Colonic mucosa (tissue), 4 donors: ENCODE data around the gene ZNF451. TPM values are rescaled to one million over a fixed set of nuclear protein-coding genes. Genes with fewer than 3 reads are reported as not detected.
A peak's percentile ranks its signal among the peaks of the same experiment; 100 is the strongest.
"Not testable (repeated sequence)": the region's sequence is repeated elsewhere in the genome, so short reads cannot be mapped to it uniquely, and the experiment has no call there.

Experiments used
- DNase-seq: peaks from one replicate; pipeline ENCODE4 v3.0.0-alpha.2; 2020
- H3K27ac ChIP-seq: fragments of 200-600 bp; one replicate; pipeline ENCODE4 v1.8.0; 2021
- H3K27me3 ChIP-seq: fragments of 200-600 bp; one replicate; pipeline ENCODE4 v1.8.0; 2021
- H3K36me3 ChIP-seq: fragments of 200-600 bp; one replicate; pipeline ENCODE4 v1.8.0; 2021
- H3K4me1 ChIP-seq: fragments of 200-600 bp; one replicate; pipeline ENCODE4 v1.8.0; 2021; ENCODE audit warnings: mild to moderate bottlenecking
- H3K4me3 ChIP-seq: fragments of 200-600 bp; one replicate; pipeline ENCODE4 v1.8.0; 2021
- H3K9ac ChIP-seq, 2 donors: one replicate each; pipeline ENCODE4 v1.7.0; 2013; ENCODE audit warnings: control low read depth in 2 of 2, low read depth in 2 of 2, low read length in 2 of 2
- H3K9me3 ChIP-seq: fragments of 200-600 bp; one replicate; pipeline ENCODE4 v1.8.0; 2021
- intact Hi-C: fragments of 100-400 bp; cut with DNase I; formaldehyde crosslinking; loops from one replicate; pipeline ENCODE4 v1.14.1; 2022
- total RNA-seq, 2 donors: library from RNA; stranded (reverse); fragmentation: NEBNext Ultra II Directional in 1 of 2; extraction: Animal tissue kit (Norgen Biotek cat#: 25700) in 1 of 2; gene quantifications; one replicate each; pipeline ENCODE4 v1.2.1, GENCODE V29; 2021
- TF ChIP-seq, protein P1 (sequence below): fragments of 200-600 bp; IDR thresholded peaks from one replicate; pipeline ENCODE4 v1.8.0; 2022; ENCODE audit warnings: antibody characterized with exemption, mild to moderate bottlenecking
- donor health status: healthy.
- donor health status: DM: no; HTN: no; CAD: no.
- donor health status: DM: no; HTN: no; CAD: no.

The ZNF451 gene, protein sequence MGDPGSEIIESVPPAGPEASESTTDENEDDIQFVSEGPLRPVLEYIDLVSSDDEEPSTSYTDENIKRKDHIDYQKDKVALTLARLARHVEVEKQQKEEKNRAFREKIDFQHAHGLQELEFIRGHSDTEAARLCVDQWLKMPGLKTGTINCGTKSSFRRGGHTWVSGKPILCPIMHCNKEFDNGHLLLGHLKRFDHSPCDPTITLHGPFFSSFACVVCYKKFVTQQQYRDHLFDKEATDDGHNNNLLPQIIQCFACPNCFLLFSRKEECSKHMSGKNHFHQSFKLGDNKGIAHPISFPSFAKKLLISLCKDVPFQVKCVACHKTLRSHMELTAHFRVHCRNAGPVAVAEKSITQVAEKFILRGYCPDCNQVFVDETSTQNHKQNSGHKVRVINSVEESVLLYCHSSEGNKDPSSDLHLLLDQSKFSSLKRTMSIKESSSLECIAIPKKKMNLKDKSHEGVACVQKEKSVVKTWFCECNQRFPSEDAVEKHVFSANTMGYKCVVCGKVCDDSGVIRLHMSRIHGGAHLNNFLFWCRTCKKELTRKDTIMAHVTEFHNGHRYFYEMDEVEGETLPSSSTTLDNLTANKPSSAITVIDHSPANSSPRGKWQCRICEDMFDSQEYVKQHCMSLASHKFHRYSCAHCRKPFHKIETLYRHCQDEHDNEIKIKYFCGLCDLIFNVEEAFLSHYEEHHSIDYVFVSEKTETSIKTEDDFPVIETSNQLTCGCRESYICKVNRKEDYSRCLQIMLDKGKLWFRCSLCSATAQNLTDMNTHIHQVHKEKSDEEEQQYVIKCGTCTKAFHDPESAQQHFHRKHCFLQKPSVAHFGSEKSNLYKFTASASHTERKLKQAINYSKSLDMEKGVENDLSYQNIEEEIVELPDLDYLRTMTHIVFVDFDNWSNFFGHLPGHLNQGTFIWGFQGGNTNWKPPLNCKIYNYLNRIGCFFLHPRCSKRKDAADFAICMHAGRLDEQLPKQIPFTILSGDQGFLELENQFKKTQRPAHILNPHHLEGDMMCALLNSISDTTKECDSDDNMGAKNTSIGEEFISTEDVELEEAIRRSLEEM
- 10 to 100 TPM; 35.1 to 35.9 TPM for total RNA-seq

DNA sequence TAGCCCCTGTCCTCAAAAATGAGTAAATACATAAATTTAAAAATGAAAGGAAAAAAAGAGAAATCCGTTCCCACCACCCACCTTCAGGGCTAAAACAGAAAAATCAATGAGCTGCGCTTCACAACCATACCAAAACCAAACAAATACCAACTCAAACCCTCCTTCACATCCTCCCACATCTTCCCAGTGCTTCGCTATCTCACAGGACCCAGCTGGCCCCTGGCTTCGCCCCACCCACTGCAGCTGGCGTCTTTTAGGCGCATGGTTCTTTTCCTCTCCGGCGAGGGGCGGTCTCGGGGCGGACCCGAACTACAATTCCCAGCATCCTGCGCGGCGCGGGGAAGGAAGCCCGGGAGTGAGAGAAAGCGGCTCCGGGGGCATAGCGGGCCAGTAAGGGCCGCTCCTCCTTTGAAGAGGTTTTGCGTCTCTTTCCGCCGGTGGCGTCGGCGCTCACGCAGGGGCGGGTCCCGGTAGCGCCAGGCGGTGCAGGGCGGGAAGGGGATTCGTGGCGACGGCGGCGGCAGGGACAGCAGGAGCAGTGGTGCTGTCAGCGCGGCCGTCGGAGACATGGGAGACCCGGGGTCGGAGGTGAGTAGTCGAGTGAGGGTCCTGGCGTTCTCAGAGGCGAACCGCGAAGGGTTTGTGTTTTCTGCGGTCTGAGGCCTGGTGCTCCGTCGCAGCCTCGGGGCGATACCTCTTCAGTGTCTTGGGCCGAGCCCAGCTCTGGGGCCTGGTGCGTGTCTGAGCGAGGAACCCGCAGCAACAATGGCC is at the start of gene ZNF451:
Gene ZNF451, plus strand, starts transcription at position 502 of the 771 bp plus-strand sequence. Its CDS starts 66 bp downstream, at position 568.
- peak within 1 kb of the TSS; percentile 76 for H3K27ac ChIP-seq
- intact Hi-C loops: no loop called here
- peak within 1 kb of the TSS; percentile 46 for H3K4me3 ChIP-seq
- H3K27me3 ChIP-seq: no peaks in the 10 kb centered on the region
- TF ChIP-seq, protein P1, sequence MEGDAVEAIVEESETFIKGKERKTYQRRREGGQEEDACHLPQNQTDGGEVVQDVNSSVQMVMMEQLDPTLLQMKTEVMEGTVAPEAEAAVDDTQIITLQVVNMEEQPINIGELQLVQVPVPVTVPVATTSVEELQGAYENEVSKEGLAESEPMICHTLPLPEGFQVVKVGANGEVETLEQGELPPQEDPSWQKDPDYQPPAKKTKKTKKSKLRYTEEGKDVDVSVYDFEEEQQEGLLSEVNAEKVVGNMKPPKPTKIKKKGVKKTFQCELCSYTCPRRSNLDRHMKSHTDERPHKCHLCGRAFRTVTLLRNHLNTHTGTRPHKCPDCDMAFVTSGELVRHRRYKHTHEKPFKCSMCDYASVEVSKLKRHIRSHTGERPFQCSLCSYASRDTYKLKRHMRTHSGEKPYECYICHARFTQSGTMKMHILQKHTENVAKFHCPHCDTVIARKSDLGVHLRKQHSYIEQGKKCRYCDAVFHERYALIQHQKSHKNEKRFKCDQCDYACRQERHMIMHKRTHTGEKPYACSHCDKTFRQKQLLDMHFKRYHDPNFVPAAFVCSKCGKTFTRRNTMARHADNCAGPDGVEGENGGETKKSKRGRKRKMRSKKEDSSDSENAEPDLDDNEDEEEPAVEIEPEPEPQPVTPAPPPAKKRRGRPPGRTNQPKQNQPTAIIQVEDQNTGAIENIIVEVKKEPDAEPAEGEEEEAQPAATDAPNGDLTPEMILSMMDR: no peak
- peak within 1 kb of the TSS in 1 of 2 donors; percentile 68 for H3K9ac ChIP-seq
- H3K4me1 ChIP-seq: peaks cover 4% of the 10 kb centered on the region
- no peaks in the 10 kb centered on the region for H3K36me3 ChIP-seq
- no peaks in the 10 kb centered on the region for H3K9me3 ChIP-seq
- peak; percentile 99 for DNase-seq

DNA sequence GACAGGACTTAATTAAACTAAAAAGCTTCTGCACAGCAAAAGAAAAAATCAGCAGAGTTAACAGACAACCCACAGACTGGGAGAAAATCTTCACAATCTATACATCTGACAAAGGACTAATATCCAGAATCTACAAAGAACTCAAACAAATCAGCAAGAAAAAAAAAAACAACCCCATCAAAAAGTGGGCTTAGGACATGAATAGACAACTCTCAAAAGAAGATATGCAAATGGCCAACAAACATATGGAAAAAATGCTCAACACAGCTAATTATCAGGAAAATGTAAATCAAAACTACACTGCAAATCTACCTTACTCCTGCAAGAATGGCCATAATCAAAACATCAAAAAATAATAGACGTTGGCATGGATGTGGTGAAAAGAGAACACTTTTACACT is 45.9 kb upstream of the ZNF451 start:
- not testable (repeated sequence) for H3K9me3 ChIP-seq, H3K36me3 ChIP-seq, H3K27ac ChIP-seq, H3K4me1 ChIP-seq, H3K27me3 ChIP-seq, DNase-seq, H3K4me3 ChIP-seq, H3K9ac ChIP-seq
- intact Hi-C loops: loop anchor here (10.0 kb wide), 1 partner anchor 271 kb away; the partner anchor contains the start of gene PRIM2

DNA sequence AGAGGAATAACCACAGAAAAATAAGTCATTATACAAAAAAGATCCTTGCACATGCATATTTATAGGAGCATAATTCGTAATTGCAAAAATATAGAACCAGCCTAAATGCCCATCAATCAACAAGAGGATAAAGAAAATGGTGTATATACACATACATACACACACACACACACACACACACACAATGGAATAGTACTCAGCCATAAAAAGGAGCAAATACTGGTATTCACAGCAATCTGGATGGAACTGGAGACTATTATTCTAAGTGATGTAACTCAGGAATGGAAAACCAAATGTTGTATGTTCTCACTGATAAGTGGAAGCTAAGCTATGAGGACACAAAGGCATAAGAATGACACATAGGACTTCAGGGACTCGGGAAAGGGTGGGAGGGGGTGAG is 45.4 kb upstream of the ZNF451 start:
- Histone ChIP-seq H3K4me1 (no peaks in the 10 kb centered on the region), H3K9me3 (no peaks in the 10 kb centered on the region), H3K27ac (no peak overlapping the region), H3K9ac (no peak overlapping the region), H3K36me3 (no peaks in the 10 kb centered on the region), H3K4me3 (no peak overlapping the region), H3K27me3 (no peaks in the 10 kb centered on the region)
- TF ChIP-seq, protein P1: no peak
- intact Hi-C loops: loop anchor here (10.0 kb wide), 1 partner anchor 270 kb away; the partner anchor contains the start of gene PRIM2
- DNase-seq: no peak

DNA sequence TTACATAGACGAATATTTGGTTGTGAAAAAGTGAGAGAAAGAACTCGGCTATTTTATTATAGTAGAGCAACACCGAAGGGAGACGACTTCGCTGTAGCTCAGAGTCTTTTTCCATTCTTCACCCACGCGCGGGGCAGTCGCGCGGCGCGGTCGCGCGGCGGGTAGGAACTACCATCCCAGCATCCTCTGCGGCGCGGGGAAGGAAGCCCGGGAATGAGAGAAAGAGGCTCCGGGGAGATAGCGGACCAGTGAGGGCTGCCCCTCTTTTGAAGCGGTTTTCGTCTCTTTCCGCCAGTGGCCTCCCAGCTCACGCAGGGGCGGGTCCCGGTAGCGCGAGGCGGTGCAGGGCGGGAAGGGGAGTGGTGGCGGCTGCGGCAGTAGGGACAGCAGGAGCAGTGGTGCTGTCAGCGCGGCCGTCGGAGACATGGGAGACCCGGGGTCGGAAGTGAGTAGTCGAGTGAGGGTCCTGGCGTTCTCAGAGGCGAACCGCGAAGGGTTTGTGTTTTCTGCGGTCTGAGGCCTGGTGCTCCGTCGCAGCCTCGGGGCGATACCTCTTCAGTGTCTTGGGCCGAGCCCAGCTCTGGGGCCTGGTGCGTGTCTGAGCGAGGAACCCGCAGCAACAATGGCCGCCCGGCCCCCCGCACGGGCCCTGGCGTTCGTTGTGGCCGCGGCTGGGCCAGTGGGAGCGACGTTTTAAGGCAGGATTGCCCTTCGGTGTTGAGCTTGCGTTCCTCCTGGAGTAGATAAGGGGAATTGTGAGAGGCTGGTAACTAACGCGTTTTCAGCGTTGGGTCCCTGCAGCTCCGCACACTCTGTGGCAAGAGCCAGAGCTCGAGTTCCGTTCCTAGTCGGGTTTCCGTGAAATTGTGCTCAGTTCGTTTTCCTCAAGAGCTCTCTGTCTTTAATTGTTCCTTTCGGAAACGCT is 43.4 kb upstream of the ZNF451 start, which contains the start of gene KIAA1586:
Gene KIAA1586, plus strand, starts transcription at position 362 of the 925 bp plus-strand sequence. Its CDS starts 63 bp downstream, at position 425.
- Histone ChIP-seq H3K4me3 (peak within 1 kb of the TSS; percentile 54), H3K9ac (peak within 1 kb of the TSS; percentile 40 to 62), H3K27ac (peak within 1 kb of the TSS; percentile 40)
- not testable (repeated sequence) for H3K27me3 ChIP-seq, H3K4me1 ChIP-seq, H3K9me3 ChIP-seq, H3K36me3 ChIP-seq
- intact Hi-C loops: loop anchor here (10.0 kb wide), 1 partner anchor 268 kb away; the partner anchor contains the start of gene PRIM2
- DNase-seq: peak; percentile 90

DNA sequence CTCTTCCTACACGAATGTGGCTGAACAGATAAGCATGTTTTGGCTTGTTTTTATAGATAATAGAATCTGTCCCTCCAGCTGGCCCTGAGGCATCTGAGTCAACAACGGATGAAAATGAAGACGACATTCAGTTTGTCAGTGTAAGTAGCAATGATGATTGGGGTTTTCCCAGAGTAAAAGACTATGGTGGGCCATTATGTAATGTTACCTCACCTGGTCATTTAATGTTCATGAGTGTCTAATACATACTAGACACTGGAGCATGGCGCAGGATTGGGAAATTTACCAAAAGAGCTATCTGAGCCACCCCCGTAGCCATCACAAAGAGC is 42.8 kb upstream of the ZNF451 start:
- H3K36me3 ChIP-seq, H3K27ac ChIP-seq, H3K4me1 ChIP-seq, H3K4me3 ChIP-seq, H3K27me3 ChIP-seq, H3K9me3 ChIP-seq, H3K9ac ChIP-seq, DNase-seq: not testable (repeated sequence)
- intact Hi-C loops: loop anchor here (10.0 kb wide), 1 partner anchor 268 kb away; the partner anchor contains the start of gene PRIM2

DNA sequence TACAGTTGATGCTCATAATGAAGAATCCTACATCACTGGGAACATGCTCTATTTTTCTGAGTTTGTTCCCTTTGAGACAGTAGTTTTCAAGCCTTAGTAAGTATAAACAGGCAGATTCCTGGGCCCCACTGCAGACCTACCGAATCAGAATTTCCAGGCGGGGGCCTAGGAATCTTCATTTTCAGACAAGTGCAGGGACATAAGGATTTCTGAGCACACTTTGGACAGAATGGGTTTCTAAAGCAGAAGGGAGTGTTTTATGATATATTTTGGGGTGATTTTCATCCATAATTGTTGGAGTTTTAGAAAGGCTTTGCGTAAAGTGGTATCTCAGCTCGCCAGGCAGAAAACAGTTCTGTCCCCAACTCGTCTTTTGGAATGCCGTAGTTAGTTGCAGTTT is 42.1 kb upstream of the ZNF451 start:
- H3K9ac ChIP-seq, H3K27ac ChIP-seq, H3K4me1 ChIP-seq, H3K27me3 ChIP-seq, H3K9me3 ChIP-seq, H3K36me3 ChIP-seq, DNase-seq, H3K4me3 ChIP-seq: not testable (repeated sequence)
- intact Hi-C loops: loop anchor here (10.0 kb wide), 1 partner anchor 267 kb away; the partner anchor contains the start of gene PRIM2
